Activated gamma-delta T cell (primary cell): ENCODE data around the gene PDE2A.
"Not testable (repeated sequence)": the region's sequence is repeated elsewhere in the genome, so short reads cannot be mapped to it uniquely, and the experiment has no call there.

Experiments
- DNase-seq: peaks from one replicate; lab custom pipeline; 2025; lab: John Stamatoyannopoulos, UW

Gene PDE2A

GRCh38 chr11:72576661-72577060 is 97.6 kb downstream of the PDE2A start:
- no peak for DNase-seq

DNA sequence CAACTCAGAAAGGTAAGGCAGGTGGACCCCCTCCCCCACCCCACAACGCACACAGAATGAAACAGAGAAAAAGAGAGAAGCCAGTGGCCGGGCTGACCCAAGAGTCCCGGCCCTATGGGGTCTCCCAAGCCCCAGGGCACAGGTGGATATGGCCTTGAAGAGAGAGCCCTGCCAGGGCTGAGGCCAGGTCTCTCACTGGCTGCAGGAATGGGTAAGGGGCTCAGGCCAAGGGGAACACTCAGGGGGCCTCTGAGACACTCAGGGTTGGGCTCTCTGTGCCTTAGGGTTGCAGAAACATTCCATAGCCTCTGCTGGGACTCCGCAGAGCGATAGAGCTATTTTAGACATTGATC is 98.0 kb downstream of the PDE2A start:
- no peak for DNase-seq

DNA sequence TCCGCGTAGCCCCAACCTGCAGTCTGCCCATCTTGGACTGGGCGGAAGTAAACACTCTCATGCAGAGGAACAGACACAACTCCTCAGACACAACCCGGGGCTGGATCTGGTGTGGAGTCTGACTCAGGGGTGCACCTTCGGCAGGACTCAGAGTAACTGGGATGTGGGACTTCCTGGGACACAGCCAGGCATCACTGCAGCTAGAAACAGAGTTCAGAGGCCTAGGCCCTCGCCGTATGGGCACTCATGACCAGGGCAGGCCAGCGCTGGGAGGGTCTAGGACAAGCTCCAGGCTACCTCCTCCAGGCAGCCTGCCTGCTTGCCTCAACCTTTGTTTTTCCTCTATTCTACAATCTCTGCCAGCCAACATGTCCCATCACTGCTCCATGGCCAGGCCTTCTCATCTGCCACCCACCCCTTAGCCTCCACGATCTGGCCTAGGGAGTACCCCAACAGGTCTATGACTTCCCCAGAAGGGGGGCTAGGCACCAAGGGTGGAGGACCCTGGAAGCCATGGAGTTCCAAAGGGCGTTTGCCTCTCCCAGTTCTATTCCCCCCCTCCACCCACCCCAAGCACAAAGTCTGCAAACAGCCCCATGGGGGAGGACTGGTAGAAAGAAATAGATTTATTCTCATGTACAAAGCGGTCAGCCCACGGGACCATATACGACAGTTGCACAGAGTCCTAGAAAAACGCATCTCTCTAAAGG is 98.5 kb downstream of the PDE2A start:
- DNase-seq, result no peak

DNA sequence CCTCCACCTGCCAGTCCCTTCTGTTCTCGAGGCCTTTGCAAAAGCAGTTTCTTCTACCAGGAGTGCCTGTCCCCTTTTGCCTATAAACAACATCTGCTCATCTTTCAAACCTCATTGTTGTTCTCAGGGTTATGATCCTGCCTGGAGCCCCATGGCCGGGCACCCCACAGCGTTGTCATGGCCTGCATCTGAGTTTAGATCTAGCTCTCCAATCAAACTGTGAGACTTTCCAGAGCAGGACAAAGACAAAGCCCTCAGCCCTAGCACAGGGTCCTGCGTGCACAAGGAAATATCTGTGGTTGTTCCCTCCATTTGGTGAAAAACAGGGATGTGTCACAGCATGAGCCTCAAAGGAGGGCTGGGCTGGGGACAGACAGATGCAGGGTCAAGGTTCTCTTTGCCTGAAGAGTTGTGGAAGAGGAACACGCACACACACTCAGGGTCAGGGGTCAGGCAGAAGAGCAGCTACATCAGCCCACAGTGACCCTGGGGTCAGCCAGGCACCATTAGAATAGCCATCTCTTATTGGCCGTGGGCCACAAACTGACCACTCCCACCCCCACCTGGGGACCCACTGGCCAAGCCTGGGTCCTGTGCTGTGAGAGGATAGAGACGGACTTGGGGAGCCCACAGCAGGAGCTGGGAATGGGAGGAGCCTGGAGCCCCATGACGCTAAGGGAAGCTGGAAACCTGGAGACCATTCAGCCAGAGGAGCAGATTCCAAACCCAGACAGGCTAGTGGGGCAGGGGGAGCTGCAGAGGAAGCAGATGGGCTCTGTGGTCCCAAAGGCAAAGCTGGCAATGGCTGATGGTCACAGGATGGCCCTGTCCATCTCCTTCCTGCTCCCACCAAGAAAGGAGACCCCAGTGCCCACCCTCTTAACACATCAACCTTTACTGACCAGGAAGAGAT is 99.4 kb downstream of the PDE2A start:
- no peak for DNase-seq

- DNase-seq, result no peak
These were observed 100.3 kb downstream of the PDE2A start for GRCh38 chr11:72573855-72574445.

DNA sequence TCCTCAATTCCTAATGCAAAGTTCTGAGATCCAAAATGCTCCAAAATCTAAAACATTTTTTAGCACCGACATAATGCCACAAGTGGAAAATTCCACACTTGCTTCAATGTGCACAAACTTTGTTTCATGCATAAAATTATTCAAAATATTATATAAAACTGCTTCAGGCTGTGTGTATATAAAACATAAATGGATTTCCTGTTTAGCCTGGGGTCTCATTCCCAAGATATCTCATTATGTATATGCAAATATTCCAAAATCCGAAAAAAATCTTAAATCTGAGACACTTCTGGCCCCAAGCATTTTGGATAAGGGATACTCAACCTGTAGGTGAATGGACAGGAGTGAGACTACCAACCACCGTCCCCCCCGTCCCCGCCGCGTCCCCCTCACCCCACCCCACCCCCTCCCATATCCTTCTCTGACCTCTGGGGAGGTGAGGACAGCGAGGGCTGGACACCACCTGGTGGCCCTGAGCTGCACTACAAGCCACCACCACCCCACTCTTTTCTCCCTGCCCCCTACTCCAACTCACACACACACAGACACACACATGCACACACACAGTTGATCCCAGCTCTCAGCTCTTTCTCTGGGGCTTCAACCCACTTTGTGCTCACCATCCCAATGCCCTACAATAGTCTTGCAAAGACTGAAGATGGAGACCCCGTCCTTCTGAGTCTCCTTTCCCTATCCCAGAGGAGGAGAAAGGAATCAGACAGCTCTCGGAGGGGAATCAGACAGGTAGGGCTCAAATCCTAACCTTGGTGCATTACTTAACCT is 101.0 kb downstream of the PDE2A start:
- DNase-seq, result no peak

DNA sequence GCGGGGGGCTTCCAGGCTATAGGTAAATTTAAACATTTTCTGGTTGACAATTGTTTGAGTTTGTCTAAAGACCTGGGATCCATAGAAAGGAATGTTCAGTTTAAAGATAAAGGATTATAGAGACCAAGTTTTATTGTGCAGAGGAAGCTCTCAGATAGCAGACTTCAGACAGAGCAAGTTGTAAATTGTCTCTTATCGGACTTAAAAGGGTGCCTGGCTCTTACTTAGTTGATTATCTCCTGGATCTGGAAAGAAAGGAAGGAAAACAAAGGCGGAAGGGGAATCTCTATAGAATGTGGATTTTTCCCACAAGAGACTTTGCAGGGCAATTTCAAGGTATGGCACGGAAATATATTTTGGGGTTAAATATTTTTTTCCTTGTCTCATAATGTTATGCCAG is 101.7 kb downstream of the PDE2A start:
- not testable (repeated sequence) for DNase-seq

DNA sequence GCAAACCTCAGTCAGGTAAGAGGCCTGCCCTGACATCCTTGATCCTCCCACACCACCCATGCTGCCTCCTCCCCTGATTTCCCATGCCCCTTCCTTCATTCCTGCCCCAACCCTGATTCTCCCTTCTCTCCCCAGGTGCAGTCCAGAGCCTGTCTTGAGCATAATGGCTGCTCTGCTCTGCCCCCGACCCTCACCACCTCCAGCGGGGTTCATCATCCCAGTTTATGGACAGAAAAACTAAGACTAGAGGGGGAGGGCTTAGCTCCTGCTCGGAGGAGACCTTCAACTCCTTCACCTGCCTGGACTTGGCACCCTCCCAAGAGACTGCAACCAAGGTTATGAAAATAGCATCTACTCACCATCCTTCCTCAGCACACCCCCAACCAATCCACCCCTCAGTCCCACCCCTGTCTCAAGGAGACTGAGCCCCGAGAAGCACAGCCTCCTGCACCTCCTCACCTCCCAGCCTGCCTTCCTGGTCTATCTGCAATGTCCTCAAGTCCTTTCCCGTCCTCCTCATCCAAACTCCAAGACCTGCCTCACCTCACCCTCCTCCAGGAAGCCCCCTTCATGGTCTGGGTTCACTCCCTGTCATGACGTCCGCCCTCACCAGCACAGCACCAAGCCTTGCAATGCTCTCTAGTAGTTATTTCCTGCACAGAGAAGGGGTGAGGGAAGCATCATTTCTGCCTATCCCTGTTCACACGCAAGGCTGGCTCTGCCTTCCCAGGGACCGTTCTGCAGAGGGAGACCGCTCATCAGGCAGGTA is 103.1 kb downstream of the PDE2A start:
- DNase-seq, result no peak

DNA sequence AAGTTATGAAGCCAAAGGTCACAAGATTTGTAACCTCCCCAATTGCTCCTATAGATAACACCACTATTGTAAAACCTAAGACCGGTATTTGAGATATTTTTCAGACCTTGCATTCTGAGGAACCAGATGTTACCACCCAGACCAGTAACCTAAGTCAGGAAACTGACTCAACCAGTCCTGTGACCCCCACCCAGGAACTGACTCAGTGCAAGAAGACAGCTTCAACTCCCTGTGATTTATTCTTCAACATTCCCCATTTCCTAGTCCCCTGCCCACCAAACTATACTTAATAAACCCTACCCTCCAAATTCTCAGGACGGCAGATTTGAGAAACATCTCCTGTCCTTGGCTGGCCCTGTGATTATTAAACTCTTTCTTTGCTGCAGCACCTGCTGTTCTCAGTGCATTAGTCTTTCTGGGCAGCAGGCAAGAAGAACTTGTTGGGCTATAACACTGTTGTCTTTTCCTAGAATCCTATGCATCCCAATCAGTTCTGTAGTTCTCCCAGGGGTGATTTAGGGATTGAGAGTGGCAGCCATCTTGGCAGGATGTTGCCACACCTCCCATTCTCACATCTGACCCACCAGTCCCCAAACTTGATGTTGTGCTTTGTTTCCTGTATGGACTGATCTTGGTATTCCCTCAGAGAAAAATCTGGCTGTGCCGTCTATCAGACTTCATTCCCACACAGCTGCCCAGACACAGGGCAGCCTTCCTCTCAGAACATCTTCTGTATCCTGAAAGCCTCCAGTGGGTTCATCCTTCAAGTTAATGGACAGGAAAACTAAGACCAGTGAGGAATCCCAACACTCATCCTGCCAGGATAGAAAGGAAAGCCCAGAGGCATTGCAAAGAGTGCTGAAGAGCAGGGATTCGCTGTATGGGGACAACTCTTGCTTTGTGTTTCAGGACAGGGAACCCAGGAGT is 104.0 kb downstream of the PDE2A start:
- DNase-seq, result no peak

GRCh38 chr11:72568861-72569260 is 105.4 kb downstream of the PDE2A start:
- DNase-seq, result no peak

DNA sequence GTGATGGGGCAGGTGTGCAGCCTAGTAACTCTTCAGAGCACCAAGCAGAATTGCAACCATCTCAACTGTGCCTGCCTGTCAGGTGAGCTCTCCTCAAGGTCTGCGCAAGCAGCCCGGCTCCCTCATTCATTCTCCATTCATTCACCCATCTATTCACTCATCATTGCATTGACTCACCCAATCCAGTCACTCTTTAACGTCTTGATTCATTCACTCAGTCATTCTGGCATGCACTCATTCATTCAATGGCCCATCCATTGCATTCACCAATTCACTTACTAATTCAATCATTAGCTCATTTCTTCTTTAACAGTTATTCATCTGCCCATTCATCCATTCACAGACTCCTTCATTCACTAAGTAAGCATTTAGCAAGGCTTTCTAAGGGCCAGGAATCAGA is 111.8 kb downstream of the PDE2A start:
- DNase-seq, result no peak

DNA sequence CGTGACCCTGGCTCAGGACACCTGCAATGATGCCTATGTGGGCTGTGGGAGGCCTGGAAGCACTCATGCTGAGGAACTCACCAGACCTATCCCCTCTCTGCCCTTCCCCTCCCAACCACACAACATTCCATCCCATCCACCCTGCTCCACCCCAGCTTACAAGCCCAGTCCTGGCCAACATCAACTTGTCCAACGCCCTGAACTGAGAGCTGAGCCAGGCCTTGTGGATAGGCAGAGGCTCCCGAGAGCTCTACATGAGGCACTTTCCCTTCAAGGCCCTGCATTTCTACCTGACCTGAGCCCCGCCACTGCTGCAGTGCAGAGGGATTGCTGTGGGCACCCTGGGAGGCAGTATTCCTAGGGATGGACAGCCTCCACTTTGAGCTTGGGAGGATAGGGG is 112.4 kb downstream of the PDE2A start:
- no peak for DNase-seq

DNA sequence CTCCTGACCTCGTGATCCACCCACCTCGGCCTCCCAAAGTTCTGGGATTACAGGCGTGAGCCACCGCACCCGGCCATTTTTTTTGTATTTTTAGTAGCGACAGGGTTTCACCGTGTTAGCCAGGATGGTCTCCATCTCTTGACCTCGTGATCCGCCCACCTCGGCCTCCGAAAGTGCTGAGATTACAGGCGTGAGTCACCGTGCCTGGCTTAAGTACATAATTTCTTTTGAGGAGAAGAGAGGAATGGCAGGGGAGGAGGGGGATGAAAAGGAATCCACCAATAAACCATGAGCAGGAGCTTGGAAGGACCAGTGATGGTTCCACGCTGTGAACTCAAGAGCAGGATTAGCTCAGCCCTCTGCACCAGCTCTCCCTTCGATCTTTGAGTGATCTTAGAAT is 113.4 kb downstream of the PDE2A start:
- not testable (repeated sequence) for DNase-seq

DNA sequence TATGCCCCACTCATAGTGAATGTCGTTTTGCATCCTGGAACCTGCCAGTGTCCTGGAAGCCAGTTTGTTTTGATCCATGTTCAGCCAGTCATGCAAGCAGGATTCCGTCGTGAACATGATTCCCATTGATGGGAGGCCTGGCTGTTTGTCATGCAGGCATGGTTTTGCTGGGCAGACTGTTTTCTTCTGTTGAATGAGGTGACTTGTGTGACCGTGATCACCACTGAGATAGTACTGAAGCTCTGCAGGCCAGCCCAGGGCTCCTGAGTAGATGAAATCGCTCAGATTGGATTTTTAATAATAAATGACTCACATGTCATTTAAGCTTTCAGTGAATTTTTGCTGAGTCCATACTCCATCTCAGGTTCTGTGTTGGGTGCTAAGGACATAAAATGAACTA is 117.8 kb downstream of the PDE2A start:
- DNase-seq, result no peak

GRCh38 chr11:72555014-72555522 is 119.2 kb downstream of the PDE2A start:
- DNase-seq, result not testable (repeated sequence)

DNA sequence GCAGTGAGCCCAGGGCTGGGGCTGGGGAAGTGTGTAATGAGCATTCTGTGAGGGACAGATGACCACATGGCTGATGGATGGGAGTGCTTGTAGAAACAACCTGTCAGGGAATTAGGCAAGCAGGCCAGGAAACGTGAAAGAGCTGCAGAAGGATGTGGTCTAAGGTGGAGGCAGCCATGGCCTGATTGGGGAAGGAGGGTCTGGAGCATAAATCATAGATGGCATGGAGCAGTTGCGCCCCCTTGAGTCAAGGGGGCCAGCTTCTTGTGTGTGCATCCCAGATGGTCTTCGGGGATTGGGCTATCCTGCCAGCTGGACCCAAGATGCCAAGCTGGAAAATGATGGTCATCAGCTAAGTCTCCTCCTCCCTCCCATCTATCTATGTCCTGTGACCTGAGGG is 120.5 kb downstream of the PDE2A start:
- DNase-seq, result no peak

- no peak for DNase-seq
These were observed 121.8 kb downstream of the PDE2A start for GRCh38 chr11:72552399-72552910.

- DNase-seq, result no peak
These were observed 122.7 kb downstream of the PDE2A start for GRCh38 chr11:72551571-72551970.

GRCh38 chr11:72548463-72548862 is 125.8 kb downstream of the PDE2A start:
- DNase-seq, result no peak

- DNase-seq, result no peak
These were observed 127.4 kb downstream of the PDE2A start for GRCh38 chr11:72546866-72547265.
